ENCODE data around the gene PSD4.

PSD4 gene

GRCh38 chr2:113208396-113208795, 34.6 kb downstream of the PSD4 start:
- no peaks in the 10 kb centered on the region for H3K9me3 ChIP-seq (ENCODE audit: insufficient read depth, low read length)
- no peaks in the 10 kb centered on the region for H3K27me3 ChIP-seq (ENCODE audit: low read depth, low read length)
- no peak overlapping the region for H3K4me2 ChIP-seq (ENCODE audit: low read length)
- TF ChIP-seq, protein P1, sequence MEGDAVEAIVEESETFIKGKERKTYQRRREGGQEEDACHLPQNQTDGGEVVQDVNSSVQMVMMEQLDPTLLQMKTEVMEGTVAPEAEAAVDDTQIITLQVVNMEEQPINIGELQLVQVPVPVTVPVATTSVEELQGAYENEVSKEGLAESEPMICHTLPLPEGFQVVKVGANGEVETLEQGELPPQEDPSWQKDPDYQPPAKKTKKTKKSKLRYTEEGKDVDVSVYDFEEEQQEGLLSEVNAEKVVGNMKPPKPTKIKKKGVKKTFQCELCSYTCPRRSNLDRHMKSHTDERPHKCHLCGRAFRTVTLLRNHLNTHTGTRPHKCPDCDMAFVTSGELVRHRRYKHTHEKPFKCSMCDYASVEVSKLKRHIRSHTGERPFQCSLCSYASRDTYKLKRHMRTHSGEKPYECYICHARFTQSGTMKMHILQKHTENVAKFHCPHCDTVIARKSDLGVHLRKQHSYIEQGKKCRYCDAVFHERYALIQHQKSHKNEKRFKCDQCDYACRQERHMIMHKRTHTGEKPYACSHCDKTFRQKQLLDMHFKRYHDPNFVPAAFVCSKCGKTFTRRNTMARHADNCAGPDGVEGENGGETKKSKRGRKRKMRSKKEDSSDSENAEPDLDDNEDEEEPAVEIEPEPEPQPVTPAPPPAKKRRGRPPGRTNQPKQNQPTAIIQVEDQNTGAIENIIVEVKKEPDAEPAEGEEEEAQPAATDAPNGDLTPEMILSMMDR (IDR thresholded peaks at IDR 0.05; ENCODE audit: low read depth, low read length), result no peak
- no peak for TF ChIP-seq EZH2phosphoT487 (IDR thresholded peaks at IDR 0.05; ENCODE audit: low read depth)
- H2AFZ ChIP-seq (ENCODE audit: low read depth, low read length), result no peak overlapping the region
- no peak overlapping the region for H3K4me3 ChIP-seq (ENCODE audit: low read length)
- no peaks in the 10 kb centered on the region for H4K20me1 ChIP-seq (ENCODE audit: insufficient read depth, low read length)
- no peaks in the 10 kb centered on the region for H3K79me2 ChIP-seq (ENCODE audit: low read length)
- H3K9ac ChIP-seq (ENCODE audit: low read length), result no peak overlapping the region
- no peaks in the 10 kb centered on the region for H3K36me3 ChIP-seq (replicated peaks; ENCODE audit: low read depth, low read length)
- H3K27ac ChIP-seq (ENCODE audit: low read length), result no peak overlapping the region
- H3K4me1 ChIP-seq (ENCODE audit: low read length), result no peaks in the 10 kb centered on the region

- no peak overlapping the region for H3K4me3 ChIP-seq (ENCODE audit: low read length)
- H3K27me3 ChIP-seq (ENCODE audit: low read depth, low read length), result no peaks in the 10 kb centered on the region
- H3K79me2 ChIP-seq (ENCODE audit: low read length), result no peaks in the 10 kb centered on the region
- no peaks in the 10 kb centered on the region for H3K36me3 ChIP-seq (replicated peaks; ENCODE audit: low read depth, low read length)
- no peak overlapping the region for H3K4me2 ChIP-seq (ENCODE audit: low read length)
- no peak for TF ChIP-seq EZH2phosphoT487 (IDR thresholded peaks at IDR 0.05; ENCODE audit: low read depth)
- TF ChIP-seq, protein P1 (IDR thresholded peaks at IDR 0.05; ENCODE audit: low read depth, low read length), result no peak
- no peak overlapping the region for H3K27ac ChIP-seq (ENCODE audit: low read length)
- H3K9me3 ChIP-seq (ENCODE audit: insufficient read depth, low read length), result no peaks in the 10 kb centered on the region
- no peak overlapping the region for H3K9ac ChIP-seq (ENCODE audit: low read length)
- no peaks in the 10 kb centered on the region for H4K20me1 ChIP-seq (ENCODE audit: insufficient read depth, low read length)
- no peaks in the 10 kb centered on the region for H3K4me1 ChIP-seq (ENCODE audit: low read length)
- H2AFZ ChIP-seq (ENCODE audit: low read depth, low read length), result no peak overlapping the region
Measured at GRCh38 chr2:113209011-113209645, 35.4 kb downstream of the PSD4 start.

DNA sequence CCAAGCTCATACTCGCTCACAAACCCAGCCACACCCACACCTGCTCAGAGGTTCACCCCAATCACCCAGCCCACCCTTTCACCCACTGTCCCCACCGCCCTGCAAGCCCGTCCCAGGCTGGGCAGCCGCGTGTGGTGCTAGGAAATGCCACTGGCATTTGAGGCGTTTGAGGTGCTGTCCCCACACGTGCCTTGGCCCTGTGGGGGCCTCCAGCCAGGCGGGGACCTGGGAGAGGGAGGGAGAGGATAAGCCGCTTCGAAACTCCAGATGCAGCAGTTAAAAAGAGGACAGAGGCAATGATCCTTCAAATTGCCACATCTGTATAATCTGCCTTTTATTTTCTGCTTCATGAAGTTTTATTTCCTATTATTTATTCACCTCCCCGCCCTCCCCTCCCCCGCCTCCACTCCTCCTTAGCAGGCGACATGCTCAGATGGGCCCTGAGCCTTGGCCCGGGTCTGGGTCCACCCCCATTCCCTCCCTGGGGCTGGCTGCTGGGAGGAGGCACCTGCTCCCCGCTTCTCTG, 35.9 kb downstream of the PSD4 start:
- H4K20me1 ChIP-seq (ENCODE audit: insufficient read depth, low read length), result no peaks in the 10 kb centered on the region
- H2AFZ ChIP-seq (ENCODE audit: low read depth, low read length), result no peak overlapping the region
- TF ChIP-seq EZH2phosphoT487 (IDR thresholded peaks at IDR 0.05; ENCODE audit: low read depth), result no peak
- TF ChIP-seq, protein P1 (IDR thresholded peaks at IDR 0.05; ENCODE audit: low read depth, low read length), result no peak
- no peak overlapping the region for H3K4me2 ChIP-seq (ENCODE audit: low read length)
- H3K27ac ChIP-seq (ENCODE audit: low read length), result no peak overlapping the region
- no peaks in the 10 kb centered on the region for H3K27me3 ChIP-seq (ENCODE audit: low read depth, low read length)
- no peaks in the 10 kb centered on the region for H3K4me1 ChIP-seq (ENCODE audit: low read length)
- H3K4me3 ChIP-seq (ENCODE audit: low read length), result no peak overlapping the region
- H3K9me3 ChIP-seq (ENCODE audit: insufficient read depth, low read length), result no peaks in the 10 kb centered on the region
- H3K9ac ChIP-seq (ENCODE audit: low read length), result no peak overlapping the region
- H3K79me2 ChIP-seq (ENCODE audit: low read length), result no peaks in the 10 kb centered on the region
- H3K36me3 ChIP-seq (replicated peaks; ENCODE audit: low read depth, low read length), result no peaks in the 10 kb centered on the region

DNA sequence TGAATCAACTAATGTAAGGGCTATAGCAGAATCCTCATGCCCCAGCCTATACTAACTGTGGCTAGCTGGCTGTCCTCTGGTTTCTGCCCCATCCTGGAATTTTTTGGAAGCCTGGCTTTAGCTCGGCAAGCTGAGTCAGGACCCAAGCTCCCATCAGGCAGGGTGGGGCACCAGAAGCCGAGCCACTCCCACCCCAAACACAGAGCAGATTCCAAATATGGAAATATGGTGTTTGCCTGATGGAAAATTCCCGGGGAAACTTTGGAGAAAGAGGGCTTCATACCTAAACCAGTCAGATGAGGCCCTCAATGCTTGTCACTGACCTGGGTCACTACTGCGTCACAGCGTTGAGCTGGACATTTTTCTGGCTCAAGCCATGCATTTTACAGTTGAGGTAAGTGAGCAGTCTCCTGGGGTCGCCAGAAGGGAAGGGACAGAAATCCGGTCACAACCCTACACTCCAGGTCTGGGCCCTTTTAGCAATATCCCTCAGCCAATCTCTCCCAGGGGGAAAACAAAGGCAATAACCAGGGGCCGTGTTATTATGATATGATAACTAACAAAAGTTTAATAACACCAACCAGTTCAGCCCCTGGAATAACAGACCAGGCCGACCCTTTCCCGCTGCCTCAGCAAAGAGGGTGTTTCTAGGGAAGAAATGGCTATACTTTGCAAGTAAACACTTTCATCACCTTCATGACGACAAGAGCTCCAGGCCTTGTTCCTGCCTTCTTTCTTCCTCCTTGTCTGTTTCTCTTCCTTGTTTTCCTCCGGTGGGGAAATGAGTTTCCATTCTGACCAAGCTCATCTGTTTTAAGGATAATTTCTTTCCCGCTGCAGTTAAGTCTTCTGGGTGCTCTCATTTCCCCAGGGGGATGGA, 37.7 kb downstream of the PSD4 start:
- Histone ChIP-seq H3K36me3 (replicated peaks; ENCODE audit: low read depth, low read length) (no peaks in the 10 kb centered on the region), H2AFZ (ENCODE audit: low read depth, low read length) (no peak overlapping the region), H3K4me2 (ENCODE audit: low read length) (no peak overlapping the region), H3K4me1 (ENCODE audit: low read length) (no peaks in the 10 kb centered on the region), H4K20me1 (ENCODE audit: insufficient read depth, low read length) (no peaks in the 10 kb centered on the region), H3K79me2 (ENCODE audit: low read length) (no peaks in the 10 kb centered on the region), H3K9me3 (ENCODE audit: insufficient read depth, low read length) (no peaks in the 10 kb centered on the region), H3K27ac (ENCODE audit: low read length) (no peak overlapping the region), H3K9ac (ENCODE audit: low read length) (no peak overlapping the region), H3K4me3 (ENCODE audit: low read length) (no peak overlapping the region), H3K27me3 (ENCODE audit: low read depth, low read length) (no peaks in the 10 kb centered on the region)
- TF ChIP-seq EZH2phosphoT487 (IDR thresholded peaks at IDR 0.05; ENCODE audit: low read depth), result no peak
- TF ChIP-seq, protein P1 (IDR thresholded peaks at IDR 0.05; ENCODE audit: low read depth, low read length), result no peak
